Measurements from ENCODE around the gene TNIK.

TNIK gene

GRCh38 chr3:171315919-171316318 lies 144.3 kb downstream of the TNIK start:
- no peak for DNase-seq (ENCODE audit: low read depth, low spot score)
- POLR2A ChIA-PET: no interaction called here
- H3K4me3 ChIP-seq (ENCODE audit: low read depth, low read length): no peak overlapping the region
- CTCF ChIA-PET: no interaction called here
- TF ChIP-seq CTCF (IDR thresholded peaks at IDR 0.05; ENCODE audit: insufficient read depth, low read length, missing control alignments): no peak

DNA sequence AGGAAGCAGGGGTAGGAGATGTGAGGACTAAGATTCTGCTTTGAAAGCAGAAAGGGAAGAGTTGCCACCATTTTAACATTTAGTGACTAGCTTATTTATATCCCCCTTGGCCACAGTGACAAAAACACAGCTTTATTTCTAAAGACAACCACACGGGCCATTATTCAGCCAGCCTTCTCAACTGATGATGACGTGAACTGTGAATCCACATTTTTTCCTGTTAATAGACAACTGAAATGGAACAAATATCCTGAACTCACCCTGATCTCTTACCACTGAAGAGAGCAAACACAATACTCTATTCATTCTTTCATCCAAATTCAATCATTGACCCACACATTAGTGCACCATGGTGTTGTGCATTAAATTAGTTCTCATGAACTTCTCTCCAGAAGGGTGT lies 145.1 kb downstream of the TNIK start:
- CTCF ChIA-PET: interaction anchor here (0.8 to 1.7 kb wide), 2 partner anchors 17 to 354 kb away, joined by 3 to 5 read pairs; no protein-coding TSS in a partner anchor
- DNase-seq (ENCODE audit: low read depth, low spot score): no peak

GRCh38 chr3:171314341-171314740 lies 145.9 kb downstream of the TNIK start:
- ChIA-PET CTCF (interaction anchor here (0.8 to 1.7 kb wide), 3 partner anchors 15 to 353 kb away, joined by 3 to 5 read pairs (median 3); no protein-coding TSS in a partner anchor), POLR2A (no interaction called here)
- H3K4me3 ChIP-seq (ENCODE audit: low read depth, low read length): no peak overlapping the region
- DNase-seq (ENCODE audit: low read depth, low spot score): no peak
- no peak for TF ChIP-seq CTCF (IDR thresholded peaks at IDR 0.05; ENCODE audit: insufficient read depth, low read length, missing control alignments)

More for the DNA sequence above, 145.1 kb downstream of the TNIK start:
- POLR2A ChIA-PET: no interaction called here
- TF ChIP-seq CTCF (IDR thresholded peaks at IDR 0.05; ENCODE audit: insufficient read depth, low read length, missing control alignments): no peak
- H3K4me3 ChIP-seq (ENCODE audit: low read depth, low read length): no peak overlapping the region

DNA sequence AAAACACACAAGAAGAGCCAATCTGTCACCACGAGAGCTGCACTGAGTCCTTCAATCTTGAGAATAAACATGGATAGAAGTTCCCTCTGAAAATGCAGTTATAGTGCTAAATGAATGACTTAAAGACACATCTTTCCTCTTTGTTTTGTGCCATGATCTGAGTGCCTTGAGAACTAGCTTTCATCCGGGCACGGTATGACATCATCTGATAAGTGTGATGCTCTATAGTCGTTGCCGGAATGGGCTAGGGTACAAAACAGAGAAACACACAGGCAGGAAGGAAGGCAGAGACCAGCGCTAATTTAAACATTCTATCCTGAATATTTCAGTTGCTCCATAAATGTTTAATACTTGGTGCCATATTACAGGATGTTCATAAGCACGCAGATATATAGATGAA lies 146.5 kb downstream of the TNIK start:
- H3K4me3 ChIP-seq (ENCODE audit: low read depth, low read length): no peak overlapping the region
- no peak for TF ChIP-seq CTCF (IDR thresholded peaks at IDR 0.05; ENCODE audit: insufficient read depth, low read length, missing control alignments)
- CTCF ChIA-PET: interaction anchor here (0.9 to 1.7 kb wide), 2 partner anchors 16 to 18 kb away, joined by 3 to 5 read pairs; no protein-coding TSS in a partner anchor
- POLR2A ChIA-PET: no interaction called here
- no peak for DNase-seq (ENCODE audit: low read depth, low spot score)

- ChIA-PET POLR2A (no interaction called here), CTCF (no interaction called here)
- H3K4me3 ChIP-seq (ENCODE audit: low read depth, low read length): no peak overlapping the region
These were observed 147.5 kb downstream of the TNIK start for GRCh38 chr3:171312741-171313140.

GRCh38 chr3:171311784-171312183 lies 148.4 kb downstream of the TNIK start:
- POLR2A ChIA-PET: no interaction called here
- no peak for DNase-seq (ENCODE audit: low read depth, low spot score)
- CTCF ChIA-PET: no interaction called here

More at GRCh38 chr3:171312741-171313140, 147.5 kb downstream of the TNIK start:
- no peak for DNase-seq (ENCODE audit: low read depth, low spot score)
- no peak for TF ChIP-seq CTCF (IDR thresholded peaks at IDR 0.05; ENCODE audit: insufficient read depth, low read length, missing control alignments)

More at GRCh38 chr3:171311784-171312183, 148.4 kb downstream of the TNIK start:
- no peak overlapping the region for H3K4me3 ChIP-seq (ENCODE audit: low read depth, low read length)
- no peak for TF ChIP-seq CTCF (IDR thresholded peaks at IDR 0.05; ENCODE audit: insufficient read depth, low read length, missing control alignments)
